ENCODE results near the gene ANKRD1. TPM values are rescaled to one million over a fixed set of nuclear protein-coding genes. Genes with fewer than 3 reads are reported as not detected.

ANKRD1 gene
- total RNA-seq, 1 donor from 2014 or later = 829 TPM

Other genes with a start within 250 kb of the ANKRD1 start
- 0.09 TPM in 1 of 2 replicates, not detected in the other for gene HTR7, start 63.0 kb downstream of the ANKRD1 start, total RNA-seq
- 34.9 and 38.6 TPM in 2 replicates for gene RPP30, start 49.1 kb downstream of the ANKRD1 start, total RNA-seq

All from dermis blood vessel endothelial cell (primary cell).